ENCODE results near the gene TSPAN5. TPM values are rescaled to one million over a fixed set of nuclear protein-coding genes. Genes with fewer than 3 reads are reported as not detected.

Gene TSPAN5
- total and polyA plus RNA-seq, 7 experiments from 2014 or later, result 3.3 to 31.6 (median 7.8) TPM

DNA sequence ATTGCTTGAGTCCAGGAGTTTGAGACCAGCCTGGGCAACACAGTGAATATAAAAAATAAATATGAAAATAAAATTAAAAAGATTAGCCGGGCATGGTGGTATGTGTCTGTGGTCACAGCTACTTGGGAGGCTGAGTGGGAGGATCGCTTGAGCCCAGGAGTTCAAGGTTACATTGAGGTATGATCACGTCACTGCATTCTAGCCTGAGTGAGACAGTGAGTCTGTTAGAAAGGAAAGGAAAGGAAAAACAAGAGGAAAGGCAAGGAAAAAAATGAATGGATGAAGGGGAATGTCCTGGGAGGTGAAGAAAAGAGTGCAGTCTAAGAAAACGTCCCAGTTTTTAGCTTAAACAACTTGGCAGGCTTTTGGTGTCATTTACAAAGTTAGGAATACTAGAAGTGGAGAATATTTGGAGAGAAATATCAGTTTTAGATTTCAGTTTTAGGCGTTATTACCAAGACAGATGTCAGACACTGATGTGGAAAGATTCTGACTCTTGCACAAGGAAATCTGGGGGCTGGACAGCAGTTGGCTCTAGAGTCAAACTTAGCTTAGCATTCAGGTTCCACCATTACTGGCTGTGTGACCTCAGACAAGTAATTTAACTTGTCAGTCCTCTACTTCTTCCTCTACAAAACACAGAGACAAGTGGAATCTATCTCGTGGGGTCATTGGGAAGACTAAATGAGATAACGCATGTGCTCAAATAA, 139.0 kb downstream of the TSPAN5 start:
- ChIA-PET CTCF (no interaction called here), POLR2A (no interaction called here)
- intact Hi-C loops (cut with micrococcal nuclease), result loop anchor here in 1 of 2 donors (5.0 kb wide), 1 partner anchor 83 kb away; no protein-coding TSS in a partner anchor
- Mint-ChIP-seq H3K36me3 (peaks cover 0 to 10% (median 8%) of the 10 kb centered on the region in 5 donors), H3K27me3 (no peaks in the 10 kb centered on the region), H3K9me3 (peaks cover 0 to 7% (median 1%) of the 10 kb centered on the region in 11 donors), H3K4me1 (peaks cover 24 to 73% (median 29%) of the 10 kb centered on the region in 7 donors), H3K4me3 (no peak overlapping the region), H3K27ac (peak overlapping the region in 1 of 9 donors; percentile 36)
- Histone ChIP-seq H3K36me3 (ENCODE audit: control insufficient read depth in 2 of 3, insufficient read depth in 3 of 3, low read length in 3 of 3) (no peaks in the 10 kb centered on the region), H3K27me3 (ENCODE audit: control insufficient read depth in 2 of 2, insufficient read depth in 2 of 2, low read length in 2 of 2) (no peaks in the 10 kb centered on the region), H3K4me3 (ENCODE audit: low read length) (no peak overlapping the region), H3K9me3 (ENCODE audit: control insufficient read depth in 2 of 3, low read length in 3 of 3) (no peaks in the 10 kb centered on the region), H3K27ac (ENCODE audit: low read depth, low read length) (no peak overlapping the region), H3K4me1 (ENCODE audit: control insufficient read depth in 2 of 2, insufficient read depth in 2 of 2, low read length in 2 of 2) (no peaks in the 10 kb centered on the region)
- ATAC-seq (no peak), DNase-seq (no peak)

DNA sequence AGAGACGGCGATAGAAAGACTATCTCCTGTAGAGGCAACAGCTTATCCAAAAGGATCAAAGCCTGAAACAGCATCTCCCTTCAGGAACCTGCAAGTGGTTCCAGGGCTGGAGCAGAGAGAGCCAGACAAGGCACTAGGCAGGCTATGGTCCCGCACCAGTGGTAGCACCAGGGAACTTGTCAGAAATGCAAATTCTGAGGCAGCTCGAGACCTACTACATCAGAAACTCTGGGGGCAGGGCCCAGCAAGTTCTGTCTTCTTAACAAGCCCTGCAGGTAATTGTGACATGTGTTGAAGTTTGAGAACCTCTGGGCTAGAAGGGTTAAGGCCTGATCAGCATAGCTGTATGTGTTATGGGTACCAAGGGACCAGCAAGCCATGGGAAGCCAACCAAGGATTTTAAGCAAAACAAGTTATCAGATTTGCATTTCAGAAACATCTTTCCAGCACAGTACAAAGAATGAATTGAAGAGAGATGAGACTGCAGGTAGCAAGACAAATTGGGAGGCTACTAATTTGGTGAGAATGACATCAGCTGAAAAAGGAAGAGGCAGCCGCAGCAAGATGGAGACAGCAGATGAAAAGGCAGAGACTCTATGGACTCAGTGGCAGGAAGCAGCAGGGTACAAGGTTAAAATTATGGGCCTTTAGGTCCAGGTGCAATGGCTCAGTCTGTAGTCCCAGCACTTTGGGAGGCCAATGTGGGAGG, 139.7 kb downstream of the TSPAN5 start:
- H3K9me3 Mint-ChIP-seq, result peaks cover 0 to 7% (median 1%) of the 10 kb centered on the region in 11 donors
- H3K36me3 ChIP-seq (ENCODE audit: control insufficient read depth in 2 of 3, insufficient read depth in 3 of 3, low read length in 3 of 3), result no peaks in the 10 kb centered on the region
- POLR2A ChIA-PET, result no interaction called here

DNA sequence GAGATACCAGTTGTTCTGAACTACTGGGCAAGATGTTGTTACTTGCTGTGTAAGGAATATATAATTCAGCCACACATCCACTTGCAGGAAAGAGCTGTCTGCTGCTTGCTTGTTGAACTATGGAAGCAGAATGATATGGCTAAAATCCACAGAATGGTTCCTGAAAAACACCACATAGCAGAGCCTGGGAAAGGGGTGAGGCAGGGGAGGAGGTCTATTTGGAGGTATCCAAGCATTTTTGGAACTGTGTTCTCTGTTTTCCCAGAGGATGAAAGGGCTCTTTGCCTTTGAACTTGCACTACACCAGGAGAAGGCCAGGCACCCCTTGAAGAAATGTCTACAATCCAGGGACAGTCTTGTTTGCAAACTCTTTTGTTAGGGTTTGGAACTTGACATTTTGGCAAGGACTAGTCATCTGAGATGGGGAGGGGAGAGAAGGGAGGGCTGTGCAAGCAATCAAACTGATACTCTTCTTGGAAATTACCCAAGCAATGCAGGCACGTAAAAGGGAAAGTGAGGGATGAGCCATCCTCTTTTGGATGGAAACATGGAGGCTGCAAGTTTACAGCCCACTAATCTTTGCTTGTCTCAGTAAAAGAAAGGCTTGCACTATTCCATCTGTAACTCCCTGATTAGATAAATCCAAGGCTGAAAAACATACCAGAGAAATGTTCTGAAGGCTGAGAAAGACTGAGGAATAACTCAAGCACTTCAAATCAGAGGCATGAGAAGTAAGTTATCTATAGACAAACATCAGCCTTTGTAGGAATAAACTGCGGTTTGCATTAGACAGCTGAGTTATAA, 141.0 kb downstream of the TSPAN5 start:
- ChIA-PET POLR2A (no interaction called here), CTCF (no interaction called here)
- Histone ChIP-seq H3K27ac (ENCODE audit: low read depth, low read length) (no peak overlapping the region), H3K36me3 (ENCODE audit: control insufficient read depth in 2 of 3, insufficient read depth in 3 of 3, low read length in 3 of 3) (no peaks in the 10 kb centered on the region), H3K4me3 (ENCODE audit: low read length) (no peak overlapping the region), H3K9me3 (ENCODE audit: control insufficient read depth in 2 of 3, low read length in 3 of 3) (no peaks in the 10 kb centered on the region), H3K4me1 (ENCODE audit: control insufficient read depth in 2 of 2, insufficient read depth in 2 of 2, low read length in 2 of 2) (no peaks in the 10 kb centered on the region), H3K27me3 (ENCODE audit: control insufficient read depth in 2 of 2, insufficient read depth in 2 of 2, low read length in 2 of 2) (no peaks in the 10 kb centered on the region)
- no peak for ATAC-seq
- intact Hi-C loops (cut with micrococcal nuclease), result loop anchor here in 1 of 2 donors (5.0 kb wide), 1 partner anchor 85 kb away; no protein-coding TSS in a partner anchor
- Mint-ChIP-seq H3K9me3 (peaks cover 0 to 7% (median 1%) of the 10 kb centered on the region in 11 donors), H3K4me1 (peaks cover 18 to 72% (median 35%) of the 10 kb centered on the region in 7 donors), H3K36me3 (peaks cover 0 to 10% (median 8%) of the 10 kb centered on the region in 5 donors), H3K4me3 (no peak overlapping the region), H3K27me3 (no peaks in the 10 kb centered on the region), H3K27ac (no peak overlapping the region)
- DNase-seq, result no peak

More for the DNA sequence above, 139.7 kb downstream of the TSPAN5 start:
- CTCF ChIA-PET, result no interaction called here
- H3K4me1 Mint-ChIP-seq, result peaks cover 21 to 71% (median 29%) of the 10 kb centered on the region in 7 donors
- ATAC-seq (peak; percentile 36), DNase-seq (no peak)
- Histone ChIP-seq H3K4me1 (ENCODE audit: control insufficient read depth in 2 of 2, insufficient read depth in 2 of 2, low read length in 2 of 2) (no peaks in the 10 kb centered on the region), H3K4me3 (ENCODE audit: low read length) (no peak overlapping the region), H3K27ac (ENCODE audit: low read depth, low read length) (no peak overlapping the region), H3K27me3 (ENCODE audit: control insufficient read depth in 2 of 2, insufficient read depth in 2 of 2, low read length in 2 of 2) (no peaks in the 10 kb centered on the region), H3K9me3 (ENCODE audit: control insufficient read depth in 2 of 3, low read length in 3 of 3) (no peaks in the 10 kb centered on the region)
- intact Hi-C loops (cut with micrococcal nuclease), result loop anchor here in 1 of 2 donors (5.0 kb wide), 1 partner anchor 84 kb away; no protein-coding TSS in a partner anchor
- H3K4me3 Mint-ChIP-seq, result no peak overlapping the region
- no peaks in the 10 kb centered on the region for H3K27me3 Mint-ChIP-seq
- peaks cover 0 to 10% (median 8%) of the 10 kb centered on the region in 5 donors for H3K36me3 Mint-ChIP-seq
- H3K27ac Mint-ChIP-seq, result peak overlapping the region in 1 of 9 donors; percentile 2

DNA sequence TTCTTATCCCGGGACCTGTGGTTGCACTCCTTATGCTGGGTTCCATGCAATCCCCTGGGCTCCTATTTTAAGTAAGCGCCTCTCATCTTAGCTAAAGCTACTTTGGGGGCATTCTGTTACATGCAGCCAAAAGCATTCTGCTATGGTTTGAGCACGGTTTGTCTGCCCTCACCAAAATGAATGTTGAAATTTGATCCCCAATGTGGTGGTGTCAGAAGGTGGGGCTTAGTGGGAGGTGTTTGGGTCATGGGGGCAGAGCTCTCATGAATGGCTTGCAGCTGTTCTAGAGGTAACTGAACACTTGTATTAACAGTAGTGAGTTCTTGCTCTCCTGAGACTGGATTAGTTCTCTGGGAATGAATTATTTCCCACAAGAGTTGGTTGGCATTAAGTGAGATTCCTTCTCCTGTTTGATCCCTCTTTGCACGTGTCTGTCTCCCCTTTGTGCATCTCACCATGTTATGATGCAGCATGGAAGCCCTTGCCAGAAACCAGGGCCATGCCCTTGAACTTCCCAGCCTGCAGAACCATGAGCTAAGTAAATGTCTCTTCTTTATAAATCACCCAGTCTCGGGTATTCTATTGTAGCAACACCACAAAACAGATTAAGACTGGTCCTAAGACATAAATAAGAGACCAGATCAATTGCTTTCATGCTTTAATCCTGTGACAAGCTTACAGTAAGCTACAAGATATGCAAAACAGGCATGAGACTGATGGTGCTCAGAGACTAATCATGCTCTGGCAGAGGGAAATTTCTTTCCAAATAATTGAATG, 141.8 kb downstream of the TSPAN5 start:
- no peaks in the 10 kb centered on the region for H3K27me3 ChIP-seq (ENCODE audit: control insufficient read depth in 2 of 2, insufficient read depth in 2 of 2, low read length in 2 of 2)
- intact Hi-C loops (cut with micrococcal nuclease), result loop anchor here in 1 of 2 donors (5.0 kb wide), 1 partner anchor 86 kb away; no protein-coding TSS in a partner anchor
- H3K9me3 ChIP-seq (ENCODE audit: control insufficient read depth in 2 of 3, low read length in 3 of 3), result no peaks in the 10 kb centered on the region
- H3K36me3 ChIP-seq (ENCODE audit: control insufficient read depth in 2 of 3, insufficient read depth in 3 of 3, low read length in 3 of 3), result no peaks in the 10 kb centered on the region
- ATAC-seq (no peak), DNase-seq (no peak)
- Mint-ChIP-seq H3K9me3 (peaks cover 0 to 7% (median 1%) of the 10 kb centered on the region in 11 donors), H3K4me3 (no peak overlapping the region), H3K27ac (no peak overlapping the region), H3K27me3 (no peaks in the 10 kb centered on the region), H3K4me1 (peaks cover 10 to 64% (median 29%) of the 10 kb centered on the region in 7 donors), H3K36me3 (peaks cover 0 to 10% (median 8%) of the 10 kb centered on the region in 5 donors)
- no peak overlapping the region for H3K4me3 ChIP-seq (ENCODE audit: low read length)
- CTCF ChIA-PET, result no interaction called here
- H3K27ac ChIP-seq (ENCODE audit: low read depth, low read length), result no peak overlapping the region
- no peaks in the 10 kb centered on the region for H3K4me1 ChIP-seq (ENCODE audit: control insufficient read depth in 2 of 2, insufficient read depth in 2 of 2, low read length in 2 of 2)
- POLR2A ChIA-PET, result no interaction called here

DNA sequence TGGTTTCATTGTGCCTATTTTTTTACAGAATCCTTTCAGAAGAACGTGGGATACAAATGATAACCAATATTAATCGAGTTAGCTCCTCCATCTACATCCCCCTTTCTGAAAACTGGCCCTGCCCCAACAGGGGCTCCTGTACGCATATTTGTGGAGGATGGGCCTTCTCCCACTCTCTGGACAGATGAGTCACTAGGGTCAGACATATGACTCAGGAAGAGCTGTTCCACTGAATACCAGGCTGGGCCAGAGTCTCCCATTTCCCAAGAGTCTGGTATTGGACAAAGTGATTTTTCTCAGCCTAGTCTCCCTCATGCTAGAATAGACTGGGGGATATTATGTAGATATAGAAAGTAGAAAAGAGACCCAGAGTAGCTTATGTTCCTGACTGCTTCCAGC, 142.4 kb downstream of the TSPAN5 start:
- Mint-ChIP-seq H3K4me1 (peaks cover 11 to 65% (median 31%) of the 10 kb centered on the region in 7 donors), H3K27me3 (no peaks in the 10 kb centered on the region), H3K9me3 (peaks cover 0 to 7% (median 1%) of the 10 kb centered on the region in 11 donors), H3K4me3 (no peak overlapping the region), H3K27ac (peak overlapping the region in 2 of 9 donors; percentile 17 to 42), H3K36me3 (peaks cover 0 to 10% (median 8%) of the 10 kb centered on the region in 5 donors)
- H3K4me1 ChIP-seq (ENCODE audit: control insufficient read depth in 2 of 2, insufficient read depth in 2 of 2, low read length in 2 of 2), result no peaks in the 10 kb centered on the region
- no peak for DNase-seq
- POLR2A ChIA-PET, result no interaction called here
- intact Hi-C loops (cut with micrococcal nuclease), result loop anchor here in 1 of 2 donors (5.0 kb wide), 1 partner anchor 86 kb away; no protein-coding TSS in a partner anchor
- ATAC-seq, result no peak
- CTCF ChIA-PET, result no interaction called here
- no peak overlapping the region for H3K27ac ChIP-seq (ENCODE audit: low read depth, low read length)
- no peak overlapping the region for H3K4me3 ChIP-seq (ENCODE audit: low read length)
- no peaks in the 10 kb centered on the region for H3K9me3 ChIP-seq (ENCODE audit: control insufficient read depth in 2 of 3, low read length in 3 of 3)
- no peaks in the 10 kb centered on the region for H3K27me3 ChIP-seq (ENCODE audit: control insufficient read depth in 2 of 2, insufficient read depth in 2 of 2, low read length in 2 of 2)
- H3K36me3 ChIP-seq (ENCODE audit: control insufficient read depth in 2 of 3, insufficient read depth in 3 of 3, low read length in 3 of 3), result no peaks in the 10 kb centered on the region

GRCh38 chr4:98515470-98515809, 143.0 kb downstream of the TSPAN5 start:
- H3K4me1 Mint-ChIP-seq, result peaks cover 17 to 71% (median 36%) of the 10 kb centered on the region in 7 donors

More at GRCh38 chr4:98515470-98515809, 143.0 kb downstream of the TSPAN5 start:
- Mint-ChIP-seq H3K36me3 (peaks cover 0 to 13% (median 8%) of the 10 kb centered on the region in 5 donors), H3K27me3 (no peaks in the 10 kb centered on the region), H3K9me3 (peaks cover 0 to 7% (median 1%) of the 10 kb centered on the region in 11 donors), H3K4me3 (no peak overlapping the region), H3K27ac (peak overlapping the region in 1 of 9 donors; percentile 26)
- H3K4me3 ChIP-seq (ENCODE audit: low read length), result no peak overlapping the region
- ChIA-PET CTCF (no interaction called here), POLR2A (no interaction called here)
- DNase-seq (no peak), ATAC-seq (no peak)
- H3K4me1 ChIP-seq (ENCODE audit: control insufficient read depth in 2 of 2, insufficient read depth in 2 of 2, low read length in 2 of 2), result peaks cover 0 to 5% of the 10 kb centered on the region in 2 donors
- no peaks in the 10 kb centered on the region for H3K9me3 ChIP-seq (ENCODE audit: control insufficient read depth in 2 of 3, low read length in 3 of 3)
- no peak overlapping the region for H3K27ac ChIP-seq (ENCODE audit: low read depth, low read length)
- H3K27me3 ChIP-seq (ENCODE audit: control insufficient read depth in 2 of 2, insufficient read depth in 2 of 2, low read length in 2 of 2), result no peaks in the 10 kb centered on the region
- intact Hi-C loops (cut with micrococcal nuclease), result loop anchor here in 1 of 2 donors (5.0 kb wide), 1 partner anchor 87 kb away; no protein-coding TSS in a partner anchor
- H3K36me3 ChIP-seq (ENCODE audit: control insufficient read depth in 2 of 3, insufficient read depth in 3 of 3, low read length in 3 of 3), result no peaks in the 10 kb centered on the region
